ENCODE results near the gene SLC25A48. TPM values are rescaled to one million over a fixed set of nuclear protein-coding genes. Genes with fewer than 3 reads are reported as not detected.

The SLC25A48 gene
- total RNA-seq, 2 experiments from 2014 or later = not detected

GRCh38 chr5:135895474-135896006, 61.1 kb downstream of the SLC25A48 start, which contains the start of gene IL9:
TSS of gene IL9 (minus strand) at chr5:135895841. CDS start at chr5:135895816, 25 bp downstream.
- POLR2A ChIA-PET = no interaction called here
- CTCF ChIA-PET = interaction anchor here (1.4 kb wide), 1 partner anchor 19 kb away, joined by 7 read pairs; no protein-coding TSS in a partner anchor

- POLR2A ChIA-PET = no interaction called here
- CTCF ChIA-PET = interaction anchor here (1.5 kb wide), 1 partner anchor 10 kb away, joined by 3 read pairs; no protein-coding TSS in a partner anchor
Measured at GRCh38 chr5:135898651-135899050, 64.2 kb downstream of the SLC25A48 start.

- POLR2A ChIA-PET = no interaction called here
- CTCF ChIA-PET = no interaction called here
Measured at GRCh38 chr5:135900276-135900675, 65.8 kb downstream of the SLC25A48 start.

- POLR2A ChIA-PET = no interaction called here
- CTCF ChIA-PET = no interaction called here
Measured at GRCh38 chr5:135901633-135902032, 67.2 kb downstream of the SLC25A48 start.

GRCh38 chr5:135905144-135905543, 70.7 kb downstream of the SLC25A48 start:
- ChIA-PET POLR2A (no interaction called here), CTCF (no interaction called here)

GRCh38 chr5:135913713-135914626, 79.5 kb downstream of the SLC25A48 start:
- CTCF ChIA-PET = interaction anchor here (1.4 to 2.0 kb wide), 2 partner anchors 19 to 23 kb away, joined by 7 read pairs; partner anchors contain the start of gene IL9

GRCh38 chr5:135915466-135916001, 81.1 kb downstream of the SLC25A48 start:
- CTCF ChIA-PET = interaction anchor here (1.4 kb wide), 1 partner anchor 20 kb away, joined by 7 read pairs; the partner anchor contains the start of gene IL9
- POLR2A ChIA-PET = interaction anchor here (0.6 to 2.1 kb wide), 2 partner anchors 14 to 24 kb away, joined by 4 to 9 read pairs; no protein-coding TSS in a partner anchor

More at GRCh38 chr5:135913713-135914626, 79.5 kb downstream of the SLC25A48 start:
- POLR2A ChIA-PET = interaction anchor here (2.1 kb wide), 1 partner anchor 23 kb away, joined by 9 read pairs; no protein-coding TSS in a partner anchor

- CTCF ChIA-PET = interaction anchor here (1.3 kb wide), 1 partner anchor 26 kb away, joined by 4 read pairs; no protein-coding TSS in a partner anchor
Measured at GRCh38 chr5:135916638-135917263, 82.3 kb downstream of the SLC25A48 start.

GRCh38 chr5:135920199-135920598, 85.7 kb downstream of the SLC25A48 start:
- POLR2A ChIA-PET = no interaction called here
- CTCF ChIA-PET = interaction anchor here (1.0 to 1.2 kb wide), 2 partner anchors 24 to 25 kb away, joined by 3 read pairs; no protein-coding TSS in a partner anchor

More at GRCh38 chr5:135916638-135917263, 82.3 kb downstream of the SLC25A48 start:
- POLR2A ChIA-PET = no interaction called here

GRCh38 chr5:135921388-135921787, 86.9 kb downstream of the SLC25A48 start:
- CTCF ChIA-PET = no interaction called here
- POLR2A ChIA-PET = no interaction called here

GRCh38 chr5:135930029-135930948, 95.8 kb downstream of the SLC25A48 start:
- ChIA-PET POLR2A (no interaction called here), CTCF (no interaction called here)

GRCh38 chr5:135930949-135931295, 96.5 kb downstream of the SLC25A48 start:
- POLR2A ChIA-PET = no interaction called here
- CTCF ChIA-PET = no interaction called here

- ChIA-PET CTCF (no interaction called here), POLR2A (no interaction called here)
Measured at GRCh38 chr5:135934939-135935338, 100.5 kb downstream of the SLC25A48 start.

- POLR2A ChIA-PET = no interaction called here
- CTCF ChIA-PET = interaction anchor here (0.7 kb wide), 1 partner anchor 8 kb away, joined by 3 read pairs; no protein-coding TSS in a partner anchor
Measured at GRCh38 chr5:135937245-135937911, 102.9 kb downstream of the SLC25A48 start.
